Sigmoid colon (tissue), 4 donors: ENCODE measurements around the gene APCDD1.
A peak's percentile ranks its signal among the peaks of the same experiment; 100 is the strongest.

Experiments used
- CTCF ChIP-seq, 4 experiments: fragments of 450-650 bp in 3 of 4; fragments of 200-600 bp in 1 of 4; IDR thresholded peaks; one replicate each; pipeline ENCODE4 v1.5.1; 2016 to 2019; ENCODE audit warnings: antibody characterized with exemption in 4 of 4, mild to moderate bottlenecking in 3 of 4, moderate library complexity in 2 of 4
- EP300 ChIP-seq, 4 donors: sonication (generic); formaldehyde crosslinking; IDR thresholded peaks; one replicate each; pipeline ENCODE4 v1.6.1; 2017; ENCODE audit warnings: antibody characterized with exemption in 4 of 4

- TF ChIP-seq CTCF (IDR thresholded peaks at IDR 0.05) (peak in 1 of 4 experiments; percentile 38), EP300 (IDR thresholded peaks at IDR 0.05) (no peak)
These were observed 16.6 kb upstream of the APCDD1 start for GRCh38 chr18:10437837-10438236.
